Vagina (tissue), 2 donors: Measurements from ENCODE around the gene COIL.

Experiments
- CTCF ChIP-seq, 3 experiments: fragments of 450-650 bp in 2 of 3; fragments of 200-600 bp in 1 of 3; sonication (generic) in 1 of 3; IDR thresholded peaks; one replicate each; pipeline ENCODE4 v1.5.1; 2017 to 2019; ENCODE audit warnings: antibody characterized with exemption in 3 of 3, mild to moderate bottlenecking in 2 of 3, moderate library complexity in 2 of 3
- POLR2A ChIP-seq, 2 donors: fragments of 450-650 bp; IDR thresholded peaks; one replicate each; pipeline ENCODE4 v1.6.1; 2017; ENCODE audit warnings: antibody characterized with exemption in 2 of 2, mild to moderate bottlenecking in 2 of 2, moderate library complexity in 2 of 2

GRCh38 chr17:56891751-56892150 lies 69.1 kb downstream of the COIL start:
- TF ChIP-seq CTCF (IDR thresholded peaks at IDR 0.05) (no peak), POLR2A (IDR thresholded peaks at IDR 0.05) (no peak)
